K562 (cell line): ENCODE results near the gene SLC25A14. TPM values are rescaled to one million over a fixed set of nuclear protein-coding genes. Genes with fewer than 3 reads are reported as not detected.

Source experiments
- ATAC-seq: fragments of 200-7000 bp; cut with Tn5 transposase; 3 replicates; pipeline ENCODE4 v1.9.1; 2020; ENCODE audit warnings: moderate library complexity
- BruUV-seq: library from RNA; stranded (reverse); fragments of 400-500 nt; replicated peaks from 2 replicates; lab custom pipeline; 2021; lab: Mats Ljungman, UMichigan
- CTCF ChIA-PET: fragments of 300-600 bp; formaldehyde crosslinking; extraction: SDS; loops from one replicate; lab custom pipeline; 2021; ENCODE audit warnings: low intra/inter-chr PET ratio; lab: Yijun Ruan, JAX
- POLR2A ChIA-PET: fragments of 300-600, 350-650 bp; sonication (Branson Sonifier 250); formaldehyde crosslinking; extraction: SDS; loops from one replicate; lab custom pipeline; 2021; ENCODE audit warnings: antibody characterized with exemption, inconsistent platforms; lab: Yijun Ruan, JAX
- DNase-seq, 4 experiments: peaks; one replicate each; pipeline versions ENCODE4 v3.0.0 to v3.0.0-alpha.2; 2011 to 2018; ENCODE audit warnings: low spot score in 3 of 4, mixed read lengths in 3 of 4; ENCODE audit errors: extremely low read depth in 1 of 4
- FAIRE-seq: peaks from 2 replicates; lab custom pipeline; 2011; peaks lifted over from hg19 to GRCh38; lab: Jason Lieb, UNC
- H2AFZ ChIP-seq: 2 replicates; pipeline ENCODE4 v1.6.0; 2011; ENCODE audit warnings: low read depth, low read length, control low read depth, inconsistent platforms
- H3K27ac ChIP-seq: fragments of 200-600 bp; 3 replicates; pipeline ENCODE4 v1.8.0; 2011; ENCODE audit warnings: low read depth, mild to moderate bottlenecking, control low read depth, inconsistent platforms, low read length, moderate library complexity, mixed read lengths; ENCODE audit errors: extremely low read depth
- H3K27me3 ChIP-seq, 2 experiments: fragments of 300-600 bp in 1 of 2; 2 replicates in 1 of 2; 3 replicates in 1 of 2; pipeline versions ENCODE4 v1.6.0 to v1.8.0; 2011; ENCODE audit warnings: inconsistent platforms in 2 of 2, low read length in 2 of 2, mild to moderate bottlenecking in 1 of 2, mixed read lengths in 1 of 2, moderate library complexity in 1 of 2; ENCODE audit not compliant: control insufficient read depth in 2 of 2, insufficient read depth in 2 of 2
- H3K36me3 ChIP-seq: fragments of 300-600 bp; 3 replicates; pipeline ENCODE4 v1.8.0; 2011; ENCODE audit warnings: mild to moderate bottlenecking, low read length, inconsistent platforms; ENCODE audit not compliant: control insufficient read depth, insufficient read depth
- H3K4me1 ChIP-seq, 2 experiments: fragments of 200-600 bp in 1 of 2; replicated peaks in 1 of 2; 2 replicates in 1 of 2; 3 replicates in 1 of 2; pipeline versions ENCODE4 v1.5.1 to v1.8.0; 2011; ENCODE audit warnings: inconsistent platforms in 2 of 2, low read length in 2 of 2, mild to moderate bottlenecking in 1 of 2, mixed read lengths in 1 of 2, moderate library complexity in 1 of 2; ENCODE audit not compliant: control insufficient read depth in 2 of 2, insufficient read depth in 2 of 2
- H3K4me2 ChIP-seq: 2 replicates; pipeline ENCODE4 v1.6.1; 2011; ENCODE audit warnings: low read length, control low read depth, inconsistent platforms, mixed read lengths; ENCODE audit not compliant: insufficient read depth
- H3K4me3 ChIP-seq: fragments of 200-600 bp; sonication (generic), shearing (Covaris generic); 2 replicates; pipeline ENCODE4 v1.5.1; 2016; ENCODE audit warnings: control low read depth, inconsistent platforms
- H3K79me2 ChIP-seq: fragments of 200-600 bp; 3 replicates; pipeline ENCODE4 v1.8.0; 2011; ENCODE audit warnings: low read length, inconsistent platforms; ENCODE audit not compliant: control insufficient read depth, insufficient read depth
- H3K9ac ChIP-seq, 2 experiments: 2 replicates each; pipeline versions ENCODE4 v1.6.0 to v1.6.1; 2011; ENCODE audit warnings: low read depth in 2 of 2, low read length in 2 of 2, control low read depth in 1 of 2, inconsistent platforms in 1 of 2, mild to moderate bottlenecking in 1 of 2, mixed read lengths in 1 of 2; ENCODE audit not compliant: insufficient read depth in 1 of 2
- H3K9me1 ChIP-seq: one replicate; pipeline ENCODE4 v1.6.0; 2011; ENCODE audit warnings: inconsistent platforms, mild to moderate bottlenecking, low read length, moderate library complexity; ENCODE audit not compliant: control insufficient read depth, insufficient read depth
- H3K9me3 ChIP-seq: replicated peaks from 2 replicates; pipeline ENCODE4 v1.5.1; 2011; ENCODE audit warnings: low read depth, low read length, inconsistent platforms; ENCODE audit not compliant: control insufficient read depth, insufficient read depth
- H4K20me1 ChIP-seq: replicated peaks from 2 replicates; pipeline ENCODE4 v1.6.1; 2011; ENCODE audit warnings: low read length, inconsistent platforms, mixed read lengths; ENCODE audit not compliant: control insufficient read depth, insufficient read depth
- ARHGAP35 ChIP-seq: fragments of 450-650 bp; IDR thresholded peaks from 2 replicates; pipeline ENCODE4 v1.6.1; 2018; ENCODE audit not compliant: partially characterized antibody
- CEBPG ChIP-seq, 3 experiments: fragments of 200-800 bp in 1 of 3; sonication (Bioruptor generic) in 1 of 3; sonication (generic) in 1 of 3; formaldehyde crosslinking in 1 of 3; IDR thresholded peaks in 2 of 3; conservative IDR thresholded peaks in 1 of 3; 2 replicates each; pipeline versions ENCODE4 v1.6.1 to v1.8.0; 2016 to 2022; ENCODE audit warnings: missing compliant biosample characterization in 2 of 3, missing genetic modification characterization in 2 of 3, mild to moderate bottlenecking in 1 of 3, missing genetic modification reagents in 1 of 3
- HDAC6 ChIP-seq: IDR thresholded peaks from 2 replicates; pipeline ENCODE4 v1.6.1; 2012; ENCODE audit warnings: low read depth, mild to moderate bottlenecking, control low read depth, inconsistent platforms, low read length, moderate library complexity
- HLTF ChIP-seq: fragments of 450-650 bp; IDR thresholded peaks from 2 replicates; pipeline ENCODE4 v1.6.1; 2016
- KLF16 ChIP-seq: IDR thresholded peaks from 2 replicates; pipeline ENCODE4 v1.6.1; 2016; ENCODE audit warnings: antibody characterized with exemption
- SMARCC2 ChIP-seq: fragments of 450-650 bp; IDR thresholded peaks from 2 replicates; pipeline ENCODE4 v1.6.1; 2017; ENCODE audit warnings: antibody characterized with exemption, moderate library complexity, mild to moderate bottlenecking, low read depth
- SPI1 ChIP-seq: IDR thresholded peaks from 2 replicates; pipeline ENCODE4 v1.6.1; 2011; ENCODE audit warnings: low read depth, low read length, control low read depth, borderline replicate concordance
- ZBTB17 ChIP-seq: fragments of 450-650 bp; formaldehyde crosslinking; IDR thresholded peaks from 2 replicates; pipeline ENCODE4 v1.4.0; 2020; ENCODE audit warnings: mild to moderate bottlenecking
- ZC3H8 ChIP-seq: fragments of 450-650 bp; IDR thresholded peaks from 2 replicates; pipeline ENCODE4 v1.6.1; 2017
- ZKSCAN8 ChIP-seq: fragments of 200-800 bp; sonication (Bioruptor generic); IDR thresholded peaks from 2 replicates; pipeline ENCODE4 v1.6.1; 2016; ENCODE audit warnings: missing genetic modification characterization, missing compliant biosample characterization
- WGBS: fragments of 100-300 bp; shearing (Covaris generic); methylation state at CpG from one replicate; pipeline ENCODE4 v1.1.6; 2016; ENCODE audit warnings: low coverage, mixed read lengths; ENCODE audit not compliant: insufficient coverage; ENCODE audit errors: missing lambda C conversion rate; 5-methylcytosine and 5-hydroxymethylcytosine counted together
- in situ Hi-C: fragments of 300-500 bp; cut with MboI; formaldehyde crosslinking; loops from 4 replicates; pipeline ENCODE4 v1.15.0; 2018; ENCODE audit warnings: inconsistent platforms, mixed read lengths
- intact Hi-C: fragments of 100-400 bp; cut with micrococcal nuclease; formaldehyde crosslinking; loops from 2 replicates; pipeline ENCODE4 v1.14.2; 2022
- polyA plus RNA-seq, 8 experiments: library from polyadenylated mRNA; depleted of rRNA in 4 of 8; stranded (reverse) in 5 of 8; unstranded in 3 of 8; fragments of >200 nt; fragmentation: Nextera tagmentation in 2 of 8; fragmentation: Illumina TruSeq in 1 of 8; extraction: Ambion mirVana in 2 of 8; extraction: Trizol in 1 of 8; gene quantifications; 2 replicates each; pipeline versions ENCODE4 v1.2.1 to v1.2.3, GENCODE V29; 2011 to 2014; ENCODE audit warnings: inconsistent platforms in 1 of 8, missing spikeins in 1 of 8
- total RNA-seq, 7 experiments: library from RNA; depleted of rRNA in 6 of 7; stranded (reverse); fragments of >200 nt in 6 of 7; fragmentation: Illumina TruSeq in 2 of 7; extraction: Trizol in 2 of 7; gene quantifications; 2 replicates each; pipeline versions ENCODE4 v1.2.1 to v1.2.3, GENCODE V29; 2011 to 2021; ENCODE audit warnings: low replicate concordance in 1 of 7
- TF ChIP-seq, protein P1 (sequence below), 2 experiments: fragments of 450-650 bp; IDR thresholded peaks; 2 replicates each; pipeline ENCODE4 v1.6.1; 2016
- TF ChIP-seq, protein P2 (sequence below): fragments of 250-450 bp; sonication (Bioruptor Pico); IDR thresholded peaks from 2 replicates; pipeline ENCODE4 v1.5.0; 2020; ENCODE audit warnings: mild to moderate bottlenecking, borderline replicate concordance
- TF ChIP-seq, protein P3 (sequence below): fragments of 450-650 bp; formaldehyde crosslinking; IDR thresholded peaks from 2 replicates; pipeline ENCODE4 v1.4.0; 2022; ENCODE audit warnings: missing genetic modification characterization
- TF ChIP-seq, protein P4 (sequence below): sonication (generic); formaldehyde crosslinking; IDR thresholded peaks from 2 replicates; pipeline ENCODE4 v1.8.1; 2022; ENCODE audit warnings: missing genetic modification reagents
- TF ChIP-seq, protein P5 (sequence below), 2 experiments: fragments of 200-800 bp in 1 of 2; sonication (Bioruptor generic) in 1 of 2; sonication (generic) in 1 of 2; formaldehyde crosslinking in 1 of 2; IDR thresholded peaks in 1 of 2; conservative IDR thresholded peaks in 1 of 2; 2 replicates each; pipeline versions ENCODE4 v1.5.0 to v1.6.1; 2016 to 2020; ENCODE audit warnings: missing compliant biosample characterization in 1 of 2, missing genetic modification characterization in 1 of 2, missing genetic modification reagents in 1 of 2

Gene SLC25A14
- total and polyA plus RNA-seq, 9 of the 15 experiments (the other 6 are each of a cell fraction or from before 2014, with no cell fraction given) = 9.5 to 33.3 (median 15.8) TPM

DNA sequence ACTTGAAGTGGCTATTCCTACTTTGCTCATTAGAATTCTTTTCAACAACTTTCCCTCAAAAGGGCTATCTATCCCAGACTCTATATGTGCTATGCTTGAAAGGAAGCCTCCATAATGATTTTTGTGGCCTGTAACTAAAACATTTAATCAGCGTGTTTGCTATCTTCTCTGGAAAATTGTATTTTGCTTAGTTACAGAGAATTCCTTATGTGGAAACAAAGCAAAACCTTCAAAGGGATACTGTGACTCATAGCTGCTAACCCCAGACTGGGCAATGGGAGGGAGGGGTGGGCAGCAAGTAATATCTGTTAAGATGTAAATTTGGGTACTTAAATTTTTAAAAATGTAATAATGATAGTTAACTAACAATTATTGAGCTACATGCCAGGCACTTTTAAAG is 3.7 kb downstream of the SLC25A14 start:
- Histone ChIP-seq H3K9me1 (no peaks in the 10 kb centered on the region), H3K4me3 (no peak overlapping the region), H3K27ac (no peak overlapping the region), H3K9ac (no peak overlapping the region), H3K79me2 (no peaks in the 10 kb centered on the region), H3K9me3 (no peaks in the 10 kb centered on the region), H3K36me3 (no peaks in the 10 kb centered on the region; the same call in 2 of the 3 replicates), H3K27me3 (no peaks in the 10 kb centered on the region), H4K20me1 (no peaks in the 10 kb centered on the region), H3K4me1 (peaks cover 5 to 6% of the 10 kb centered on the region in 2 experiments; a peak in 2 of 5 replicates), H2AFZ (no peak overlapping the region), H3K4me2 (no peak overlapping the region)
- no TSS peak for BruUV-seq
- intact Hi-C loops = no loop called here
- POLR2A ChIA-PET = no interaction called here
- 62% methylated on average over 1 of the region's 1 CpG for WGBS
- CTCF ChIA-PET = no interaction called here
- no peak for DNase-seq
- in situ Hi-C loops = no loop called here
- no peak for FAIRE-seq
- ATAC-seq = no peak
- no peak for TF ChIP-seq KLF16
- no peak for TF ChIP-seq ZC3H8
- no peak for TF ChIP-seq ARHGAP35
- TF ChIP-seq HLTF = no peak
- no peak for TF ChIP-seq SMARCC2
- TF ChIP-seq ZBTB17 (CRISPR knock-in tag) = no peak
- TF ChIP-seq, protein P1, sequence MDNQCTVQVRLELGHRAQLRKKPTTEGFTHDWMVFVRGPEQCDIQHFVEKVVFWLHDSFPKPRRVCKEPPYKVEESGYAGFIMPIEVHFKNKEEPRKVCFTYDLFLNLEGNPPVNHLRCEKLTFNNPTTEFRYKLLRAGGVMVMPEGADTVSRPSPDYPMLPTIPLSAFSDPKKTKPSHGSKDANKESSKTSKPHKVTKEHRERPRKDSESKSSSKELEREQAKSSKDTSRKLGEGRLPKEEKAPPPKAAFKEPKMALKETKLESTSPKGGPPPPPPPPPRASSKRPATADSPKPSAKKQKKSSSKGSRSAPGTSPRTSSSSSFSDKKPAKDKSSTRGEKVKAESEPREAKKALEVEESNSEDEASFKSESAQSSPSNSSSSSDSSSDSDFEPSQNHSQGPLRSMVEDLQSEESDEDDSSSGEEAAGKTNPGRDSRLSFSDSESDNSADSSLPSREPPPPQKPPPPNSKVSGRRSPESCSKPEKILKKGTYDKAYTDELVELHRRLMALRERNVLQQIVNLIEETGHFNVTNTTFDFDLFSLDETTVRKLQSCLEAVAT (IDR thresholded peaks at IDR 0.05) = no peak
- no peak for TF ChIP-seq HDAC6
- TF ChIP-seq CEBPG (CRISPR knock-in tag; IDR thresholded peaks at IDR 0.05) = no peak
- no peak for TF ChIP-seq CEBPG (tag; conservative IDR thresholded peaks at IDR 0.05 in 1 of 2, IDR thresholded peaks at IDR 0.05 in 1 of 2)
- TF ChIP-seq, protein P2, sequence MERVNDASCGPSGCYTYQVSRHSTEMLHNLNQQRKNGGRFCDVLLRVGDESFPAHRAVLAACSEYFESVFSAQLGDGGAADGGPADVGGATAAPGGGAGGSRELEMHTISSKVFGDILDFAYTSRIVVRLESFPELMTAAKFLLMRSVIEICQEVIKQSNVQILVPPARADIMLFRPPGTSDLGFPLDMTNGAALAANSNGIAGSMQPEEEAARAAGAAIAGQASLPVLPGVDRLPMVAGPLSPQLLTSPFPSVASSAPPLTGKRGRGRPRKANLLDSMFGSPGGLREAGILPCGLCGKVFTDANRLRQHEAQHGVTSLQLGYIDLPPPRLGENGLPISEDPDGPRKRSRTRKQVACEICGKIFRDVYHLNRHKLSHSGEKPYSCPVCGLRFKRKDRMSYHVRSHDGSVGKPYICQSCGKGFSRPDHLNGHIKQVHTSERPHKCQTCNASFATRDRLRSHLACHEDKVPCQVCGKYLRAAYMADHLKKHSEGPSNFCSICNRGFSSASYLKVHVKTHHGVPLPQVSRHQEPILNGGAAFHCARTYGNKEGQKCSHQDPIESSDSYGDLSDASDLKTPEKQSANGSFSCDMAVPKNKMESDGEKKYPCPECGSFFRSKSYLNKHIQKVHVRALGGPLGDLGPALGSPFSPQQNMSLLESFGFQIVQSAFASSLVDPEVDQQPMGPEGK (CRISPR knock-in tag) = no peak
- TF ChIP-seq SPI1 = no peak
- TF ChIP-seq, protein P3, sequence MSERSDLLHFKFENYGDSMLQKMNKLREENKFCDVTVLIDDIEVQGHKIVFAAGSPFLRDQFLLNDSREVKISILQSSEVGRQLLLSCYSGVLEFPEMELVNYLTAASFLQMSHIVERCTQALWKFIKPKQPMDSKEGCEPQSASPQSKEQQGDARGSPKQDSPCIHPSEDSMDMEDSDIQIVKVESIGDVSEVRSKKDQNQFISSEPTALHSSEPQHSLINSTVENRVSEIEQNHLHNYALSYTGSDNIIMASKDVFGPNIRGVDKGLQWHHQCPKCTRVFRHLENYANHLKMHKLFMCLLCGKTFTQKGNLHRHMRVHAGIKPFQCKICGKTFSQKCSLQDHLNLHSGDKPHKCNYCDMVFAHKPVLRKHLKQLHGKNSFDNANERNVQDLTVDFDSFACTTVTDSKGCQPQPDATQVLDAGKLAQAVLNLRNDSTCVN (CRISPR knock-in tag) = no peak
- TF ChIP-seq, protein P4, sequence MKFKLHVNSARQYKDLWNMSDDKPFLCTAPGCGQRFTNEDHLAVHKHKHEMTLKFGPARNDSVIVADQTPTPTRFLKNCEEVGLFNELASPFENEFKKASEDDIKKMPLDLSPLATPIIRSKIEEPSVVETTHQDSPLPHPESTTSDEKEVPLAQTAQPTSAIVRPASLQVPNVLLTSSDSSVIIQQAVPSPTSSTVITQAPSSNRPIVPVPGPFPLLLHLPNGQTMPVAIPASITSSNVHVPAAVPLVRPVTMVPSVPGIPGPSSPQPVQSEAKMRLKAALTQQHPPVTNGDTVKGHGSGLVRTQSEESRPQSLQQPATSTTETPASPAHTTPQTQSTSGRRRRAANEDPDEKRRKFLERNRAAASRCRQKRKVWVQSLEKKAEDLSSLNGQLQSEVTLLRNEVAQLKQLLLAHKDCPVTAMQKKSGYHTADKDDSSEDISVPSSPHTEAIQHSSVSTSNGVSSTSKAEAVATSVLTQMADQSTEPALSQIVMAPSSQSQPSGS (CRISPR knock-in tag) = no peak
- TF ChIP-seq ZKSCAN8 (CRISPR knock-in tag) = no peak
- TF ChIP-seq, protein P5, sequence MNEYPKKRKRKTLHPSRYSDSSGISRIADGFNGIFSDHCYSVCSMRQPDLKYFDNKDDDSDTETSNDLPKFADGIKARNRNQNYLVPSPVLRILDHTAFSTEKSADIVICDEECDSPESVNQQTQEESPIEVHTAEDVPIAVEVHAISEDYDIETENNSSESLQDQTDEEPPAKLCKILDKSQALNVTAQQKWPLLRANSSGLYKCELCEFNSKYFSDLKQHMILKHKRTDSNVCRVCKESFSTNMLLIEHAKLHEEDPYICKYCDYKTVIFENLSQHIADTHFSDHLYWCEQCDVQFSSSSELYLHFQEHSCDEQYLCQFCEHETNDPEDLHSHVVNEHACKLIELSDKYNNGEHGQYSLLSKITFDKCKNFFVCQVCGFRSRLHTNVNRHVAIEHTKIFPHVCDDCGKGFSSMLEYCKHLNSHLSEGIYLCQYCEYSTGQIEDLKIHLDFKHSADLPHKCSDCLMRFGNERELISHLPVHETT (CRISPR knock-in tag; conservative IDR thresholded peaks at IDR 0.05 in 1 of 2, IDR thresholded peaks at IDR 0.05 in 1 of 2) = no peak
